Non-pigmented ciliary epithelial cell (primary cell): Measurements from ENCODE around the gene FAM170B.

Experiments used
- DNase-seq: peaks from one replicate; pipeline ENCODE4 v3.0.0-alpha.2; 2010; ENCODE audit warnings: low read depth

Gene FAM170B

GRCh38 chr10:49133706-49134248 lies at the start of gene FAM170B:
Gene FAM170B (minus strand): TSS chr10:49134021. CDS start chr10:49133918, 103 bp downstream.
- no peak for DNase-seq

- no peak for DNase-seq
These were observed 49.0 kb upstream of the FAM170B start for GRCh38 chr10:49182776-49183175.

- no peak for DNase-seq
These were observed 46.6 kb upstream of the FAM170B start for GRCh38 chr10:49180444-49180860.

GRCh38 chr10:49179699-49180443 lies 46.0 kb upstream of the FAM170B start:
- no peak for DNase-seq

GRCh38 chr10:49178489-49179471 lies 45.0 kb upstream of the FAM170B start:
- DNase-seq, result no peak

GRCh38 chr10:49177391-49178355 lies 43.9 kb upstream of the FAM170B start:
- peak; percentile 76 for DNase-seq

GRCh38 chr10:49176310-49177268 lies 42.8 kb upstream of the FAM170B start:
- no peak for DNase-seq

- no peak for DNase-seq
These were observed 41.9 kb upstream of the FAM170B start for GRCh38 chr10:49175587-49176309.

- no peak for DNase-seq
These were observed 41.2 kb upstream of the FAM170B start for GRCh38 chr10:49174926-49175500.

- DNase-seq, result no peak
These were observed 40.6 kb upstream of the FAM170B start for GRCh38 chr10:49174261-49174925.

GRCh38 chr10:49173853-49174252 lies 40.0 kb upstream of the FAM170B start:
- DNase-seq, result no peak

GRCh38 chr10:49173201-49173772 lies 39.5 kb upstream of the FAM170B start:
- DNase-seq, result no peak

GRCh38 chr10:49172777-49173132 lies 38.9 kb upstream of the FAM170B start:
- DNase-seq, result no peak

GRCh38 chr10:49172061-49172776 lies 38.4 kb upstream of the FAM170B start:
- DNase-seq, result no peak

GRCh38 chr10:49171326-49172060 lies 37.7 kb upstream of the FAM170B start:
- no peak for DNase-seq

- no peak for DNase-seq
These were observed 37.0 kb upstream of the FAM170B start for GRCh38 chr10:49170632-49171325.
